Epithelial cell of esophagus (primary cell): ENCODE results near the gene MACF1.

ENCODE experiments used
- DNase-seq: peaks from one replicate; pipeline ENCODE4 v3.0.0; 2010; ENCODE audit warnings: low read depth
- H3K4me3 ChIP-seq: 2 replicates; pipeline ENCODE4 v1.5.1; 2011; ENCODE audit warnings: mild to moderate bottlenecking, low read length, control low read depth
- TF ChIP-seq, protein P1 (sequence below): IDR thresholded peaks from 2 replicates; pipeline ENCODE4 v1.5.1; 2011; ENCODE audit warnings: low read depth, mild to moderate bottlenecking, low read length, control low read depth, inconsistent platforms; ENCODE audit not compliant: insufficient read depth; ENCODE audit errors: missing control alignments

MACF1 gene

DNA sequence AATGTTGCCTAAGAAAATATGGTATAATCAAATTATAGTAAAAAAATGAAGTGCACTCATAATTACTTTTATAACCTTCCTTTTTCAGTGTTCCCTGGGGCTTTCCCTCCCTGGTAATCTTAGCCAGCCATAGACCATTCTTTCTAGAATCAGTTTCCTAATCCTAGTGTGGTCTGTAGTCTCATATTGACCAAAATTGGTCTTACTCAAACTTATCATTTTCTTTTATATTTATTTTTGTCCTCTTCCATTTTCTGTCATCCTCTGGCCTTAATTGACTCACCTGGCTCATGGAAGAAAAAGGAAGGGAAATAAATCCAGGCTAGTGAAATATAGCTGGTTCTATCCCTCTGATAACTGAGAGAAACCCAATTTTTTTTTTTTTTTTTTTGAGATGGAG, 216.0 kb downstream of the MACF1 start:
- DNase-seq, result no peak
- no peak overlapping the region for H3K4me3 ChIP-seq
- TF ChIP-seq, protein P1, sequence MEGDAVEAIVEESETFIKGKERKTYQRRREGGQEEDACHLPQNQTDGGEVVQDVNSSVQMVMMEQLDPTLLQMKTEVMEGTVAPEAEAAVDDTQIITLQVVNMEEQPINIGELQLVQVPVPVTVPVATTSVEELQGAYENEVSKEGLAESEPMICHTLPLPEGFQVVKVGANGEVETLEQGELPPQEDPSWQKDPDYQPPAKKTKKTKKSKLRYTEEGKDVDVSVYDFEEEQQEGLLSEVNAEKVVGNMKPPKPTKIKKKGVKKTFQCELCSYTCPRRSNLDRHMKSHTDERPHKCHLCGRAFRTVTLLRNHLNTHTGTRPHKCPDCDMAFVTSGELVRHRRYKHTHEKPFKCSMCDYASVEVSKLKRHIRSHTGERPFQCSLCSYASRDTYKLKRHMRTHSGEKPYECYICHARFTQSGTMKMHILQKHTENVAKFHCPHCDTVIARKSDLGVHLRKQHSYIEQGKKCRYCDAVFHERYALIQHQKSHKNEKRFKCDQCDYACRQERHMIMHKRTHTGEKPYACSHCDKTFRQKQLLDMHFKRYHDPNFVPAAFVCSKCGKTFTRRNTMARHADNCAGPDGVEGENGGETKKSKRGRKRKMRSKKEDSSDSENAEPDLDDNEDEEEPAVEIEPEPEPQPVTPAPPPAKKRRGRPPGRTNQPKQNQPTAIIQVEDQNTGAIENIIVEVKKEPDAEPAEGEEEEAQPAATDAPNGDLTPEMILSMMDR, result no peak

DNA sequence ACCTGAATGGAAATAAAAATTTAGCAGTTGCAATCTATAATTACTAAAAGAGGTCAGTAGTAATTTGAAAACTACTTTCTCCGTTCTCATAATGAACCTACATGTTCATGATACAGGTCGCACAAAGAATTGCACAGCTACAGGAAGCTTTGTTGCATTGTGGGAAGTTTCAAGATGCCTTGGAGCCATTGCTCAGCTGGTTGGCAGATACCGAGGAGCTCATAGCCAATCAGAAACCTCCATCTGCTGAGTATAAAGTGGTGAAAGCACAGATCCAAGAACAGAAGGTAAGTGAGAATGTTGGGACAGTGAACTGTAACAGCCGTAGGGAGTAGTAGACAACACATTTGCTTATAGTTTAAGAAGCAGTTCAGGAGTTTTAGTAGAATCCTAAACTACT, 218.1 kb downstream of the MACF1 start:
- no peak overlapping the region for H3K4me3 ChIP-seq
- no peak for DNase-seq
- TF ChIP-seq, protein P1, result no peak

DNA sequence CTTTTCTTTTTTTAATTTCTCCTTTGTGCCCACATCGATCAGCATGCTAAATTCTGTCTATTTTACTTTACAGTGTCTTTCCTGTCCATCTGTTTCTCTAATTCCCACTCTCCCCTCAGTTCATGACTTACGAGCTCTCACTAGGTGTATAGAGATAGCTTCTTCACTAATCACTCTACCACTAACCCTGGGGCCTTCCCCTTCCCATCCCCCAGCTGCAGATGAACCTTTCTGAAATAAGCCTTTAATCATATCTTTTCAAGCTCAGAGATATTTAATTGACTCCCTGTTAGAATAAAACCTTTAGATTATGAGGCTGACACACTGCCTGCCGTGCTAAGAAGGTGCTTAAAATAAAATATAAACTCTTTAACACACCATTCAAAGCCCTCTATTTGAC, 220.7 kb downstream of the MACF1 start:
- no peak for DNase-seq
- TF ChIP-seq, protein P1, result no peak
- no peak overlapping the region for H3K4me3 ChIP-seq

DNA sequence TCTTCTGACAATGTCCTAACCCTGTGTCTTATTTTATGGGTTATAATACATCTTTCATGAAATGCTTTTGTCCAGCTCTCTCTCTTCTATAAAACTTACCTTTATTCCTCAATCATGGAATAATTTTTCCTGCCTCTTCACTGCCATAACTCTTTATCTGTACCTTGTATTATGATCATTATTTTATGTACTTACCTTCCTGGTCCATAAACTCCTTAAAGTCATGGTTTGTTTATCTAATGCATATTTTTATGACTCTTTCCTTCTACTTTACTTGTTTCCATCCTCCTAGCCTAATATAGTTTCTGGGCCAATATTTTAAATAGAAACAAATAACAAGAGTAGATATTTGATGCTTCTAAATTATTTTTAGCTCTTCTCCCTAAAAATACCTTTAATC, 221.1 kb downstream of the MACF1 start:
- TF ChIP-seq, protein P1, result no peak
- H3K4me3 ChIP-seq, result no peak overlapping the region
- no peak for DNase-seq

DNA sequence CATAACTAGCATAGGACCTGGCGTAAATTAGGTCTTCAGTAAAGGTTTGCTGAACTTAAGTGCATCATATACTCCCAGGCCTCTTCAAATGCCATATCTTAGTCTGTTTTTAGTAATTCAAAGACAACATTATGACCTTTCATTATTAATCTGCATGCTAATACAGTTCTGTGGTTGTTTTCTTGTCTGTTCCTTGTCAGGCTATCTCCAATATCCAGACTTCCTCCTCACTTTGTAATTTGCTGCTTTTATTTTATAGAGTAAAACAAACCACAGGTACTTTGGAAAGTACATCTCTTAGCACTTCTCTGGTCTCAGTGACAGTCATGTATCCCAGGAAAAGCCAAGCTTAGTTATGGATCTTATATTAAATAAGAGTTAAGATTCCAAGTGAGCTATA, 221.9 kb downstream of the MACF1 start:
- DNase-seq, result no peak
- TF ChIP-seq, protein P1, result no peak
- H3K4me3 ChIP-seq, result no peak overlapping the region

DNA sequence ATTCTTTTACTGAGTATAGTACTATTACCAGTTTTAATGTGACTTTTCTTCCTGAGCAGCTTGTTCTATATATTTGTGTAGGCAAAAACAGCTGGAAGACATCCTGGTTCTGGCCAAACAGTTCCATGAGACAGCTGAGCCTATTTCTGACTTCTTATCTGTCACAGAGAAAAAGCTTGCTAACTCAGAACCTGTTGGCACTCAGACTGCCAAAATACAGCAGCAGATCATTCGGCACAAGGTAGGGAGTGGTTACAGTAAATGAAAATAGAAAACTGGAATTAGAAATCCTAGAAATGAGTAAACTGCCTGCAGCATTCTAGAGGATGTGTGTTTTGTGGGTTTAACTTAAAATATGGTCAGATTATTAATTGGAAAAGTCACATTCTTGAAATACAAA, 222.9 kb downstream of the MACF1 start:
- no peak for DNase-seq
- no peak overlapping the region for H3K4me3 ChIP-seq
- TF ChIP-seq, protein P1, result no peak

DNA sequence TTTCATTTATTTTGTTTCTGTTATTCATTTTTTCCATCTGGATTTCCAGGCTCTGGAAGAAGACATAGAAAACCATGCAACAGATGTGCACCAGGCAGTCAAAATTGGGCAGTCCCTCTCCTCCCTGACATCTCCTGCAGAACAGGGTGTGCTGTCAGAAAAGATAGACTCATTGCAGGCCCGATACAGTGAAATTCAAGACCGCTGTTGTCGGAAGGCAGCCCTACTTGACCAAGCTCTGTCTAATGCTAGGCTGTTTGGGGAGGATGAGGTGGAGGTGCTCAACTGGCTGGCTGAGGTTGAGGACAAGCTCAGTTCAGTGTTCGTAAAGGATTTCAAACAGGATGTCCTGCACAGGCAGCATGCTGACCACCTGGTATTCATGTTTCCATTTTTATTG, 223.4 kb downstream of the MACF1 start:
- H3K4me3 ChIP-seq, result no peak overlapping the region
- TF ChIP-seq, protein P1, result no peak
- DNase-seq, result no peak
